K562 (cell line): Measurements from ENCODE around the gene HSD17B11. TPM values are rescaled to one million over a fixed set of nuclear protein-coding genes. Genes with fewer than 3 reads are reported as not detected.

ENCODE experiments used
- ATAC-seq: fragments of 200-7000 bp; cut with Tn5 transposase; 3 replicates; pipeline ENCODE4 v1.9.1; 2020; ENCODE audit warnings: moderate library complexity
- BruUV-seq: library from RNA; stranded (reverse); fragments of 400-500 nt; replicated peaks from 2 replicates; lab custom pipeline; 2021; lab: Mats Ljungman, UMichigan
- CTCF ChIA-PET: fragments of 300-600 bp; formaldehyde crosslinking; extraction: SDS; loops from one replicate; lab custom pipeline; 2021; ENCODE audit warnings: low intra/inter-chr PET ratio; lab: Yijun Ruan, JAX
- POLR2A ChIA-PET: fragments of 300-600, 350-650 bp; sonication (Branson Sonifier 250); formaldehyde crosslinking; extraction: SDS; loops from one replicate; lab custom pipeline; 2021; ENCODE audit warnings: antibody characterized with exemption, inconsistent platforms; lab: Yijun Ruan, JAX
- DNase-seq, 4 experiments: peaks; one replicate each; pipeline versions ENCODE4 v3.0.0 to v3.0.0-alpha.2; 2011 to 2018; ENCODE audit warnings: low spot score in 3 of 4, mixed read lengths in 3 of 4; ENCODE audit errors: extremely low read depth in 1 of 4
- FAIRE-seq: peaks from 2 replicates; lab custom pipeline; 2011; peaks lifted over from hg19 to GRCh38; lab: Jason Lieb, UNC
- H2AFZ ChIP-seq: 2 replicates; pipeline ENCODE4 v1.6.0; 2011; ENCODE audit warnings: low read depth, low read length, control low read depth, inconsistent platforms
- H3K27ac ChIP-seq: fragments of 200-600 bp; 3 replicates; pipeline ENCODE4 v1.8.0; 2011; ENCODE audit warnings: low read depth, mild to moderate bottlenecking, control low read depth, inconsistent platforms, low read length, moderate library complexity, mixed read lengths; ENCODE audit errors: extremely low read depth
- H3K27me3 ChIP-seq, 2 experiments: fragments of 300-600 bp in 1 of 2; 2 replicates in 1 of 2; 3 replicates in 1 of 2; pipeline versions ENCODE4 v1.6.0 to v1.8.0; 2011; ENCODE audit warnings: inconsistent platforms in 2 of 2, low read length in 2 of 2, mild to moderate bottlenecking in 1 of 2, mixed read lengths in 1 of 2, moderate library complexity in 1 of 2; ENCODE audit not compliant: control insufficient read depth in 2 of 2, insufficient read depth in 2 of 2
- H3K36me3 ChIP-seq: fragments of 300-600 bp; 3 replicates; pipeline ENCODE4 v1.8.0; 2011; ENCODE audit warnings: mild to moderate bottlenecking, low read length, inconsistent platforms; ENCODE audit not compliant: control insufficient read depth, insufficient read depth
- H3K4me1 ChIP-seq, 2 experiments: fragments of 200-600 bp in 1 of 2; replicated peaks in 1 of 2; 2 replicates in 1 of 2; 3 replicates in 1 of 2; pipeline versions ENCODE4 v1.5.1 to v1.8.0; 2011; ENCODE audit warnings: inconsistent platforms in 2 of 2, low read length in 2 of 2, mild to moderate bottlenecking in 1 of 2, mixed read lengths in 1 of 2, moderate library complexity in 1 of 2; ENCODE audit not compliant: control insufficient read depth in 2 of 2, insufficient read depth in 2 of 2
- H3K4me2 ChIP-seq: 2 replicates; pipeline ENCODE4 v1.6.1; 2011; ENCODE audit warnings: low read length, control low read depth, inconsistent platforms, mixed read lengths; ENCODE audit not compliant: insufficient read depth
- H3K4me3 ChIP-seq: fragments of 200-600 bp; sonication (generic), shearing (Covaris generic); 2 replicates; pipeline ENCODE4 v1.5.1; 2016; ENCODE audit warnings: control low read depth, inconsistent platforms
- H3K79me2 ChIP-seq: fragments of 200-600 bp; 3 replicates; pipeline ENCODE4 v1.8.0; 2011; ENCODE audit warnings: low read length, inconsistent platforms; ENCODE audit not compliant: control insufficient read depth, insufficient read depth
- H3K9ac ChIP-seq, 2 experiments: 2 replicates each; pipeline versions ENCODE4 v1.6.0 to v1.6.1; 2011; ENCODE audit warnings: low read depth in 2 of 2, low read length in 2 of 2, control low read depth in 1 of 2, inconsistent platforms in 1 of 2, mild to moderate bottlenecking in 1 of 2, mixed read lengths in 1 of 2; ENCODE audit not compliant: insufficient read depth in 1 of 2
- H3K9me1 ChIP-seq: one replicate; pipeline ENCODE4 v1.6.0; 2011; ENCODE audit warnings: inconsistent platforms, mild to moderate bottlenecking, low read length, moderate library complexity; ENCODE audit not compliant: control insufficient read depth, insufficient read depth
- H3K9me3 ChIP-seq: replicated peaks from 2 replicates; pipeline ENCODE4 v1.5.1; 2011; ENCODE audit warnings: low read depth, low read length, inconsistent platforms; ENCODE audit not compliant: control insufficient read depth, insufficient read depth
- H4K20me1 ChIP-seq: replicated peaks from 2 replicates; pipeline ENCODE4 v1.6.1; 2011; ENCODE audit warnings: low read length, inconsistent platforms, mixed read lengths; ENCODE audit not compliant: control insufficient read depth, insufficient read depth
- ATF6 ChIP-seq: sonication (generic); formaldehyde crosslinking; IDR thresholded peaks from 2 replicates; pipeline ENCODE4 v1.4.0; 2020; ENCODE audit warnings: mild to moderate bottlenecking, missing genetic modification reagents
- CBX2 ChIP-seq: fragments of 200-600 bp; sonication (generic); IDR thresholded peaks from one replicate; pipeline ENCODE4 v1.6.1; 2012; ENCODE audit warnings: mild to moderate bottlenecking, low read length, inconsistent platforms; ENCODE audit not compliant: insufficient read depth, poor library complexity, severe bottlenecking
- GABPB2 ChIP-seq: fragments of 250-450 bp; sonication (Bioruptor Pico); conservative IDR thresholded peaks from 2 replicates; pipeline ENCODE4 v1.5.1; 2021; ENCODE audit warnings: mild to moderate bottlenecking
- GATA2 ChIP-seq: sonication (generic); formaldehyde crosslinking; IDR thresholded peaks from 2 replicates; pipeline ENCODE4 v1.4.0; 2020; ENCODE audit warnings: mild to moderate bottlenecking, missing genetic modification reagents
- HNRNPL ChIP-seq: fragments of 200-400 bp; formaldehyde crosslinking; IDR thresholded peaks from 2 replicates; pipeline ENCODE4 v1.6.1; 2017; ENCODE audit warnings: low read depth, mild to moderate bottlenecking, low read length
- MTA1 ChIP-seq: fragments of 450-650 bp; IDR thresholded peaks from 2 replicates; pipeline ENCODE4 v1.6.1; 2017; ENCODE audit warnings: borderline replicate concordance
- POLR2AphosphoS2 ChIP-seq: IDR thresholded peaks from 2 replicates; pipeline ENCODE4 v1.6.1; 2012; ENCODE audit warnings: low read length, improper control_type of control experiment
- SIN3B ChIP-seq: fragments of 450-650 bp; IDR thresholded peaks from 2 replicates; pipeline ENCODE4 v1.6.1; 2017; ENCODE audit warnings: low read depth, mild to moderate bottlenecking, moderate library complexity
- TCF7 ChIP-seq: sonication (generic); IDR thresholded peaks from 2 replicates; pipeline ENCODE4 v1.6.1; 2016; ENCODE audit warnings: antibody characterized with exemption, borderline replicate concordance
- ZNF830 ChIP-seq: fragments of 250-450 bp; sonication (Bioruptor Pico); IDR thresholded peaks from 2 replicates; pipeline ENCODE4 v1.5.0; 2021; ENCODE audit warnings: mild to moderate bottlenecking
- WGBS: fragments of 100-300 bp; shearing (Covaris generic); methylation state at CpG from one replicate; pipeline ENCODE4 v1.1.6; 2016; ENCODE audit warnings: low coverage, mixed read lengths; ENCODE audit not compliant: insufficient coverage; ENCODE audit errors: missing lambda C conversion rate; 5-methylcytosine and 5-hydroxymethylcytosine counted together
- in situ Hi-C: fragments of 300-500 bp; cut with MboI; formaldehyde crosslinking; loops from 4 replicates; pipeline ENCODE4 v1.15.0; 2018; ENCODE audit warnings: inconsistent platforms, mixed read lengths
- intact Hi-C: fragments of 100-400 bp; cut with micrococcal nuclease; formaldehyde crosslinking; loops from 2 replicates; pipeline ENCODE4 v1.14.2; 2022
- polyA plus RNA-seq, 8 experiments: library from polyadenylated mRNA; depleted of rRNA in 4 of 8; stranded (reverse) in 5 of 8; unstranded in 3 of 8; fragments of >200 nt; fragmentation: Nextera tagmentation in 2 of 8; fragmentation: Illumina TruSeq in 1 of 8; extraction: Ambion mirVana in 2 of 8; extraction: Trizol in 1 of 8; gene quantifications; 2 replicates each; pipeline versions ENCODE4 v1.2.1 to v1.2.3, GENCODE V29; 2011 to 2014; ENCODE audit warnings: inconsistent platforms in 1 of 8, missing spikeins in 1 of 8
- total RNA-seq, 7 experiments: library from RNA; depleted of rRNA in 6 of 7; stranded (reverse); fragments of >200 nt in 6 of 7; fragmentation: Illumina TruSeq in 2 of 7; extraction: Trizol in 2 of 7; gene quantifications; 2 replicates each; pipeline versions ENCODE4 v1.2.1 to v1.2.3, GENCODE V29; 2011 to 2021; ENCODE audit warnings: low replicate concordance in 1 of 7

Gene HSD17B11
- total and polyA plus RNA-seq, 9 of the 15 experiments (the other 6 are each of a cell fraction or from before 2014, with no cell fraction given): 26.0 to 108 (median 81.0) TPM

GRCh38 chr4:87410679-87411078, 19.7 kb upstream of the HSD17B11 start:
- no peaks in the 10 kb centered on the region for H3K9me3 ChIP-seq
- H3K4me3 ChIP-seq: no peak overlapping the region
- intact Hi-C loops (no loop called here), in situ Hi-C loops (no loop called here)
- peaks cover 0 to 3% of the 10 kb centered on the region in 2 experiments; a peak in 3 of 5 replicates for H3K4me1 ChIP-seq
- no peak overlapping the region for H3K27ac ChIP-seq
- no TSS peak for BruUV-seq
- ATAC-seq (no peak; the same call in 2 of the 3 replicates), FAIRE-seq (no peak), DNase-seq (no peak)
- H3K79me2 ChIP-seq: no peaks in the 10 kb centered on the region
- TF ChIP-seq CBX2: no peak
- TF ChIP-seq MTA1: no peak
- TF ChIP-seq ATF6 (CRISPR knock-in tag): no peak
- TF ChIP-seq ZNF830 (CRISPR knock-in tag): no peak
- TF ChIP-seq TCF7: no peak
- TF ChIP-seq GATA2 (CRISPR knock-in tag): no peak
- no peak for TF ChIP-seq SIN3B
- no peak for TF ChIP-seq GABPB2 (CRISPR knock-in tag)
- no peak for TF ChIP-seq HNRNPL
- no peak for TF ChIP-seq POLR2AphosphoS2
- POLR2A ChIA-PET: interaction anchor here (1.3 kb wide), 1 partner anchor 9 kb away, joined by 3 read pairs; no protein-coding TSS in a partner anchor
- no peak overlapping the region for H3K4me2 ChIP-seq
- WGBS: 11% methylated on average over 2 of the region's 2 CpGs
- no peaks in the 10 kb centered on the region for H3K36me3 ChIP-seq
- H3K27me3 ChIP-seq: no peaks in the 10 kb centered on the region; a peak in 2 of 5 replicates
- no peak overlapping the region for H3K9ac ChIP-seq
- CTCF ChIA-PET: no interaction called here
- no peaks in the 10 kb centered on the region for H3K9me1 ChIP-seq
- H4K20me1 ChIP-seq: no peaks in the 10 kb centered on the region
- no peak overlapping the region for H2AFZ ChIP-seq
